ENCODE results near the gene F2. TPM values are rescaled to one million over a fixed set of nuclear protein-coding genes. Genes with fewer than 3 reads are reported as not detected.

F2 gene
- total RNA-seq, 1 donor from 2014 or later: 22.8 TPM

DNA sequence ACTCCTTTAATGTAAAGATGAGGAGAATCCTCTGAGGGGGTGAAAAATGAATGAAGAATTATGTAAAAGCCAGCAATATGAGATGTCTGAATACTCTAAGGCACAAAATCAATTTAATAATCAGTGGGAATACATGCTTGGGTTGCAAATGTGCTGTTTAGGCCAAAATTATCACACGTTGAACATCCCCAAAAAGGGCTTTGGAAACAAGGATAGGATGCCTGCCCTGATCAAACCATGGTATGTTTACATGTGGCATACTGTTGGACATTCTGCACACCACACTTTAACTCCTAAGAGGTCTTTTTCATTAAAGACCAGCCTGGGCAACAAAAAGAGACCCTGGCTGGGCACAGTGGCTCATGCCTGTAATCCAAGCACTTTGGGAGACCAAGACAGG lies 26.3 kb downstream of the F2 start:
- H3K9me3 Mint-ChIP-seq (ENCODE audit: low read depth): no peaks in the 10 kb centered on the region
- TF ChIP-seq CTCF (IDR thresholded peaks at IDR 0.05; ENCODE audit: unreplicated experiment): no peak
- no peak overlapping the region for H3K4me3 Mint-ChIP-seq (ENCODE audit: low read depth)
- H3K4me1 Mint-ChIP-seq (ENCODE audit: low read depth): no peaks in the 10 kb centered on the region
- no peak for DNase-seq (ENCODE audit: low spot score, unreplicated experiment)
- H3K27ac Mint-ChIP-seq: no peak overlapping the region
- H3K27me3 Mint-ChIP-seq: no peaks in the 10 kb centered on the region
- peaks cover 31% of the 10 kb centered on the region for H3K36me3 Mint-ChIP-seq (ENCODE audit: insufficient read depth)

DNA sequence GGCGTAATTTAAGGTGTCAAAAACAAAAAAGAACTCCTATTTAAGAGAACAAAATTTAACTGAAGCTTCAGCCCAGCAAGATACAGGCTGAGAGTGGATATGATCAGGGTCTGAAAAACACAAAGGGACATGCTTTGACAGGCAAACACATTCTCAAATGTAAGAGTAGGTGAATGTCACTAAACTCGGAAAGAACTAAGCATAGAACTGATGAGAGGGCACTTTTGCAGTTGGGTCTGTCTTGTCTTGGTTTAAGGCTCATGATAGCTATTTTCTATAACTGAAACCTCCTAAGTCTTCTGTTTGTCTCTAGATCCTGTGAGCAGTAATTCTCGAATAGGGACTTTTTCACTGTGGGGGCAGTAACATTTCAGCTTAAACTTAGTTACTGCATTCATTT lies 27.0 kb downstream of the F2 start:
- TF ChIP-seq CTCF (IDR thresholded peaks at IDR 0.05; ENCODE audit: unreplicated experiment): no peak
- no peaks in the 10 kb centered on the region for H3K27me3 Mint-ChIP-seq
- no peak for DNase-seq (ENCODE audit: low spot score, unreplicated experiment)
- H3K4me3 Mint-ChIP-seq (ENCODE audit: low read depth): no peak overlapping the region
- peaks cover 37% of the 10 kb centered on the region for H3K36me3 Mint-ChIP-seq (ENCODE audit: insufficient read depth)
- H3K27ac Mint-ChIP-seq: no peak overlapping the region
- H3K4me1 Mint-ChIP-seq (ENCODE audit: low read depth): no peaks in the 10 kb centered on the region
- no peaks in the 10 kb centered on the region for H3K9me3 Mint-ChIP-seq (ENCODE audit: low read depth)

DNA sequence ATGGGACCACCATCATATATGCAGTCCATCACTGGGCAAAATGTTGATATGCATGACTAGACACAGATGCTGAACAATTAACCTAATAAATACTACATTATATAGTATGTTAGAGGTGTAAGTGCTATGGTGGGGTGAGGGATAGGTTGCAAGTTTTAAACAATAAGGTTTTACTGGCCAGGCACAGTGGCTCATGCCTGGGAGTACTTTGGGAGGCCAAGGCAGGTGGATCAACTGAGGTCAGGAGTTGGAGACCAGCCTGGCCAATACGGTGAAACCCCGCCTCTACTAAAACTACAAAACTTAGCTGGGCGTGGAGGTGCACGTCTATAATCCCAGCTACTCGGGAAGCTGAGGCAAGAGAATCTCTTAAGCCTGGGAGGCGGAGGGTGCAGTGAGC lies 28.1 kb downstream of the F2 start:
- H3K27ac Mint-ChIP-seq: no peak overlapping the region
- DNase-seq (ENCODE audit: low spot score, unreplicated experiment): no peak
- TF ChIP-seq CTCF (IDR thresholded peaks at IDR 0.05; ENCODE audit: unreplicated experiment): no peak
- no peak overlapping the region for H3K4me3 Mint-ChIP-seq (ENCODE audit: low read depth)
- H3K9me3 Mint-ChIP-seq (ENCODE audit: low read depth): no peaks in the 10 kb centered on the region
- no peaks in the 10 kb centered on the region for H3K4me1 Mint-ChIP-seq (ENCODE audit: low read depth)
- H3K36me3 Mint-ChIP-seq (ENCODE audit: insufficient read depth): peaks cover 38% of the 10 kb centered on the region
- H3K27me3 Mint-ChIP-seq: no peaks in the 10 kb centered on the region

DNA sequence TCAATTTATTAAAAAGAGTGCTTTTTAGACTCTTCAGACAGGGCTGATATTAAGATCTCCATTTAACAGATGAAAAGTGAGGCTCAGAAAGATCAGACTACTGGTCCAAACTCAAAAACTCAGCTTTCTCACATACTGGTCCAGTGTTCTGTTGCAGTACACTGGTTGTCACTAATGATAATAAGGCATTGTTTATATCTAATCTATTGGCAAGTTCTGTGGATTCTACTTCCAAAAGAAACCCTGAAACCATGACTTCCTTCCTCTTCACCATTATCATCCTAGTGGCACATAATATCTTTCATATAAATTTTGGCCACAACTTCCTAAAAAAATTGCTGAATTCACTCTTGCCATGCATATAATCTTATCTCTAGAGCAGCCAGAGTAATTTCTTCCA lies 36.9 kb downstream of the F2 start:
- Mint-ChIP-seq H3K4me3 (ENCODE audit: low read depth) (no peak overlapping the region), H3K27me3 (no peaks in the 10 kb centered on the region), H3K27ac (no peak overlapping the region), H3K9me3 (ENCODE audit: low read depth) (no peaks in the 10 kb centered on the region), H3K4me1 (ENCODE audit: low read depth) (no peaks in the 10 kb centered on the region), H3K36me3 (ENCODE audit: insufficient read depth) (peaks cover 46% of the 10 kb centered on the region)
- TF ChIP-seq CTCF (IDR thresholded peaks at IDR 0.05; ENCODE audit: unreplicated experiment): no peak
- no peak for DNase-seq (ENCODE audit: low spot score, unreplicated experiment)

GRCh38 chr11:46759196-46759595 lies 40.2 kb downstream of the F2 start:
- H3K27me3 Mint-ChIP-seq: no peaks in the 10 kb centered on the region
- DNase-seq (ENCODE audit: low spot score, unreplicated experiment): no peak
- no peak overlapping the region for H3K27ac Mint-ChIP-seq
- no peak for TF ChIP-seq CTCF (IDR thresholded peaks at IDR 0.05; ENCODE audit: unreplicated experiment)
- peaks cover 47% of the 10 kb centered on the region for H3K36me3 Mint-ChIP-seq (ENCODE audit: insufficient read depth)
- no peaks in the 10 kb centered on the region for H3K9me3 Mint-ChIP-seq (ENCODE audit: low read depth)
- H3K4me1 Mint-ChIP-seq (ENCODE audit: low read depth): no peaks in the 10 kb centered on the region
- H3K4me3 Mint-ChIP-seq (ENCODE audit: low read depth): no peak overlapping the region

Data from progenitor cell of endocrine pancreas (in vitro differentiated cells).